ENCODE results near the gene FAF1.

DNA sequence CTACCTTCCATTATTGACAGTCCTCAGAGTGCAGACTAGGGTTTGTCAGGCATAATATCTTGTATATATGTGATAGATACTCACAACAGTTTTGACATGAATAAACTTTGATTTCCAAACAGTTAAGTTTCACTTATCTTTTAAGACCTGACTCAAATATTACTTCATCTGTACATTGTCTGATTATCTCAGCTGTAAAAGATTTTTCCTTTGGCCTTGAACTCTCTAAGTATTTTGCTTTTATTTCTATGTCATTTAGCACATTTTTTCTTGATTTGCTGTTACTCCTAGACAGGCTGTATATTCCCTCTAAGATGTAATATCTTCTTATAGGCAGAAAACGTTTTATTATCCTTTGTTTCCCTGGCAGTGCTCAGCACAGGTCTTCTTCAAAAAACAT, 471.2 kb downstream of the FAF1 start:
- TF ChIP-seq, protein P1, sequence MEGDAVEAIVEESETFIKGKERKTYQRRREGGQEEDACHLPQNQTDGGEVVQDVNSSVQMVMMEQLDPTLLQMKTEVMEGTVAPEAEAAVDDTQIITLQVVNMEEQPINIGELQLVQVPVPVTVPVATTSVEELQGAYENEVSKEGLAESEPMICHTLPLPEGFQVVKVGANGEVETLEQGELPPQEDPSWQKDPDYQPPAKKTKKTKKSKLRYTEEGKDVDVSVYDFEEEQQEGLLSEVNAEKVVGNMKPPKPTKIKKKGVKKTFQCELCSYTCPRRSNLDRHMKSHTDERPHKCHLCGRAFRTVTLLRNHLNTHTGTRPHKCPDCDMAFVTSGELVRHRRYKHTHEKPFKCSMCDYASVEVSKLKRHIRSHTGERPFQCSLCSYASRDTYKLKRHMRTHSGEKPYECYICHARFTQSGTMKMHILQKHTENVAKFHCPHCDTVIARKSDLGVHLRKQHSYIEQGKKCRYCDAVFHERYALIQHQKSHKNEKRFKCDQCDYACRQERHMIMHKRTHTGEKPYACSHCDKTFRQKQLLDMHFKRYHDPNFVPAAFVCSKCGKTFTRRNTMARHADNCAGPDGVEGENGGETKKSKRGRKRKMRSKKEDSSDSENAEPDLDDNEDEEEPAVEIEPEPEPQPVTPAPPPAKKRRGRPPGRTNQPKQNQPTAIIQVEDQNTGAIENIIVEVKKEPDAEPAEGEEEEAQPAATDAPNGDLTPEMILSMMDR (IDR thresholded peaks at IDR 0.05) = no peak
- no peak for TF ChIP-seq POLR2AphosphoS5 (IDR thresholded peaks at IDR 0.05)

Data from transverse colon (tissue), 4 donors.